G401 (cell line): ENCODE measurements around the gene RBM19. TPM values are rescaled to one million over a fixed set of nuclear protein-coding genes. Genes with fewer than 3 reads are reported as not detected.

Experiments
- DNase-seq: peaks from one replicate; pipeline ENCODE4 v3.0.0-alpha.2; 2015; ENCODE audit warnings: low spot score
- in situ Hi-C: cut with HindIII; loops from 2 replicates; pipeline ENCODE4 v1.10.0; 2016; ENCODE audit warnings: low sequenced_read_pairs, mixed read lengths
- total RNA-seq: library from RNA; depleted of rRNA; stranded (reverse); fragments of >200 nt; shearing (Covaris generic); gene quantifications from 2 replicates; pipeline ENCODE4 v1.2.3, GENCODE V29; 2014

RBM19 gene
- total RNA-seq, 1 experiment from 2014 or later, result 53.9 TPM

DNA sequence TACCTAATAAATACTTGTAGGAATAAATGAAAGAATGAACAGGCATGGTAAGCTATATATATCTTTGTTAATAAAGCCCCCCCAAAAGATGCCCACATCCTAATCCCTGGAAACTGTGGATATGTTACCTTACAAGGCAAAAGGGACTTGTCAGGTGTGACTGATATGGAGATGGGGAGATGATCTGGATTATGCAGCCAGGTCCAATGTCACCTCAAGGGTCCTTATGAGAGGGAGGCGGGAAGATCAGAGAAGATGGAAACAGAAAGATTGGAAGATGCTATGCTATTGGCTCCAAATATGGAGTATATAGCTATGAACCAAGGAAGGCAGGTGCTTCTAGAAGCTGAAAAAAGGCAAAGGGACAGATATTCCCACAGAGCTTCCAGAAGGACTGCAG, 3.4 kb downstream of the RBM19 start:
- in situ Hi-C loops, result no loop called here
- no peak for DNase-seq

DNA sequence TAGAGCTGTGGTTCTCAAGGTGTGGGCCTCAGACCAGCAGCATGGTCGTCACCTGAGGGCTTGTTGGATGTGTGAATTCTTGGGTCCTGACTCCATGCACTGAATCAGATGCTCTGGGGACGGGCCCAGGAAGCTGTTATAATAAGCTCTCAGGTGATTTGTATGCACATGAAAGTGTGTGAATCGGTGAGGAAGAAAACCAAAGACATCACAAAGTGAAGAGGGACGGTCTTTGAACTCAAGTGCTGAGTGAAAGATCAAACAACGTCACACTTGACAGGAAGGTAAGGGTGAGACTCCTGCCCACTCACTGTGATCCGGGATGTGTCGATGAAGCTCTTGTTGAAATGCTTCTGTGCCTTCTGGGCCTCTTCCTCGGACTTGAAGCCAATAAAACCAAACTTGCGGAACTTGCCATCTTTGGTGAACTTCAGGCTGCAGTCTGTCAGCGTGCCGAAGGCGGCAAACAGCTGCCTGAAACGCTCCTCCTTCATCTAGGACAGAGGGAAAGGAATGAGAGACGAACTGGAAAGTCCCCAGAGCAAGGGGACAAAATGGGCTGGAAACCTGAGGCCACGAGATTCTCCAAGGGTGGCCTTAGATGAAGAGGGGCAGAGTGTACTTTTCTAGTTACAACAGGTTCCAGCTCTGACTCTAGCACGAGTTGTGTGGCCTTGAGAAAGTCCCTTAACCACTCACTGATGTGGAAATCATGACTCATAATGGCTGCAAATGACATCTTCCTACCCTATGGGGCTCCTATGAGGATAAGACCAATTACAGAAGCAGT, 4.0 kb downstream of the RBM19 start:
- no peak for DNase-seq
- in situ Hi-C loops, result no loop called here

- in situ Hi-C loops, result no loop called here
- DNase-seq, result no peak
Observed at GRCh38 chr12:113960030-113960429, 6.1 kb downstream of the RBM19 start.

DNA sequence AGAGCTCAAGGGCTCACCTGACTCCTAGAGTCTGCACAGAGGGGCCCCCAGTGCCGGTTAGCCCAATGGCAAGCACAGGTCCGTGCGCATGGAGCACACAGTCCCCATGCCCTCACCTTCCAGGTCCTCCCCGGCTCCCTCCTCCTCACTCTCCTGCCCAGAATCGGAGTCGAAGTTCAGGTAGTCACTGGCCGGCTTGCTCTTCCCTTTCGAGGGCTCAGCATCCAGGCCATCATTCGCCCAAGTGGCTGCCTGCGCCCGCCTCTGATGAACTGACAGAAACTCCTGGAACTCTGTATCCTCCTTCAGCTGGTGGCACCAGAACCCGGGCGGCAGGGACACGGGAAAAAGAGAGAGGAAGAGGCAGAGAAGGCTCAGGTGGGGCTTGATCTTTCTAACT, 7.0 kb downstream of the RBM19 start:
- DNase-seq, result no peak

GRCh38 chr12:113958108-113958507, 8.0 kb downstream of the RBM19 start:
- no peak for DNase-seq
- in situ Hi-C loops, result no loop called here

More for the DNA sequence above, 7.0 kb downstream of the RBM19 start:
- in situ Hi-C loops, result no loop called here

DNA sequence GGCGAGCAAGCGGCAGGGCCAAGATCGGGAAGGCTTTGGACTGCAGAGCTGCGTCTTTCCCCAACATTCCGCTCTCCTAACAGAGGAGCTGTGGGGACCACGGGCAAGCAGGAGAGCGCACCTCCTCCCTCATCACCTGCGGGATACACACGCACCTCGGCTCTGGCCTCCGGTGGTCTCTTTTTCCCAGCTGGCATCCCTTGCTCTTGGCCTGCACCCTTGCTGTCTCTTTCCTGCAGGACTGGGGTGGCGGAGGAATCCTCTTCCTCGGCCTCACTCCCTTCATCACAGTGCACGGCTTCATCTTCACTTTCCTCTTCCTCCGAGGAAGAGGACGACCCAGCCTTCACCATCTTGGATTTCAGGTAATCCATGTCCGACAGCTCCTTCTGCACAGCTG, 8.5 kb downstream of the RBM19 start:
- no peak for DNase-seq
- in situ Hi-C loops, result no loop called here

DNA sequence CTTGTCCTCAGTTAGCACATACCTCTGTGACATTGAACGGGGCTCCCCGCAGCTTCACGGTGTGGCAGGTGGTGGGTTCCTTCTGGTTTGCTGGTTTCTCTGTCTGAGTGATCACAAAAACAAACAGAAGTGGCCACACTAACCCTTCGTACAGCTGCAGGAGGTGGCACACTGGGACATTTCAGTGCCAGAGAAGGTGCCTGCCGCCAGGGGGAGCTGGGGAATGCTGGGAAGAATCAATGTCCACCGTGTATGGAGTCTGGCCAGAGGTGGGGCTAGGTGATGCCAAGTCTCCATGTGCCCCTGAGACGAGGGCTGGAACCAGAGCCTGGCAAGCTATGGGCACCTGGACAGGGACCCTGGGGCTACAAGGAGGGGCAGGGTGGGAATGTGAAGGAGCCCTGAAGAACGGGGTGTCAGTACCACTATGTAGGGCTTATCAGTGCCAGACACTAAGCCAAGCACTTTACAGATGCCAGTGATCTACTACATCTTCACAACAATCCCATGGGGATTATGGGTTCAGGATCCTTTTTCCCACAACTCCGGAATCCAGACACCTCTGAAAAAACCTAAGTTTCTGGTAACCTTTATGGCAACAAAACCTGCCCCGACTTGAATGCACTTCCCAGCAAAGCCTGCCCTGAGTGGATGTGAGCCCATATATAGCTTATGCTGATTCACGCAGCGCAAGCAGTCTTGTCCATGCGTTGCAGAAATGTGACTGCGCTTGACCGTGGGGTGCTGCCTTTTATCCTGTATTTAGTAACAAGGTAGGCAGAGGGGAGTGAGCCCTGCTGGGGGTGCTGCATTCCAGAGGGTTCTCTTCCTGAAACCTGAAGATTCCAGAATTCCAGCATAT, 10.8 kb downstream of the RBM19 start:
- peak; percentile 3 for DNase-seq
- in situ Hi-C loops, result no loop called here

- in situ Hi-C loops, result no loop called here
- no peak for DNase-seq
Observed at GRCh38 chr12:113954547-113954946, 11.6 kb downstream of the RBM19 start.

DNA sequence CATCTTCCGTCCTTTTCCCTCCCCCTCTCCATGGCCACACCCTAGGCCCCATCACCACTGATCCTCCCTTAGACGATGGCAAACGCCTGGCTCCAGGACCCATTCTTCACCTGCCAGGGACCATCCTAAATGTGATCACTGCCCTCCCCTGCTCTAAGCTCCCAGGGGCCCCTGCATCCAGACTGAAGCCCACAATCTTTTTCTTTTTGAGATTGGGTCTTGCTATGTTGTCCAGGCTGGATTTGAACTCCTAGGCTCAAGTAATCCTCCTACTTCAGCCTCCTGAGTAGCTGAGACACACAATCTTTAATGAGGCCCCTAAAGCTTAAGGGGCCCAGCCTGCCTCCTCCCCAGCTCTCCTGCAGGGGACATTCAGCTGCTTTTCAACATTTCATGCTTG, 15.3 kb downstream of the RBM19 start:
- in situ Hi-C loops, result no loop called here
- no peak for DNase-seq

DNA sequence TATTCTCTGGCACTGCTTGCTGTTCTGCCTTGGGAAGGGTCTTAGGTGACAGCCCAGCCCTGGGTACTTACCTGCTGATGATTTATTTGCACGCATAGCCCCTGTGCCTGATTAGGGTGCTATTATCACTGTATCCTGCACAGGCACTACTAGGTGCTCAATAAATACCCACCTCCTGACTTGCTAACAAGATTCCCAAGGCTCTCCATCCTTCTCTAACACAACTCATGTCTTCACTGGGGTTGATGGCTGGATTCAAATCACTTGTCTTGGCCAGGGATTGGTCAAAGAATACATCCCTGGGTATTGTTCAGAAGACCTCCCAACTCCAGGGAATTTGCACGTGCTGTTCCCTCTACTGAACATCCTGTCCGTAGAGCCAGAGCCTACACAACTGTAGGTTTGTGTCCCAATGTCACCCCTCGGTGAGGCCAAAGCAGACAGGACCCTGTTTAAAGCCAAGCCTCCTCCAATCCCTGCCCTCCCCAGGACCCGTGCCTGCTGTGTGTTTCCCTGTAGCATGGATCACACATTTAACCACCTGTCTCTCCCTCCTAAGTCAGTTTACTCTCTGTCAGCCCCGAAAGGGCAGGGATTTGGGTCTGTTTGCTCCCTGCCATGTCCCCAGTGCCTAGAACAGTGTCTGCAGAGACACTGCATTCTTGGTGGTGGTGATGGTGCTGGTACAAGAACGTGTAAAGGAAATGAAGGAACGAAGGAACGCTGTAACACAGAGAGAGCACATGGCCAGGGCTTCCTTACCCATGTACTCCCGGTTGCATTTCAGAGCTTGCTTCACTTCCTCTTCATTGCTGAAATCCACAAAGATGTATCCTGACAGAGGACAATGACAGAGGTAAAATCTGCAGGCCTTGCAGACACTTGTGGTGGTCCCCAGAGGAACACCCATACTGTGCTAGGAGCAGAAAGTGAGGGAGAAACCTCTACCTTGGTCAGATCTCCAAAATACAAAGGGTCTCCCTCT, 16.5 kb downstream of the RBM19 start:
- DNase-seq, result no peak
- in situ Hi-C loops, result no loop called here

DNA sequence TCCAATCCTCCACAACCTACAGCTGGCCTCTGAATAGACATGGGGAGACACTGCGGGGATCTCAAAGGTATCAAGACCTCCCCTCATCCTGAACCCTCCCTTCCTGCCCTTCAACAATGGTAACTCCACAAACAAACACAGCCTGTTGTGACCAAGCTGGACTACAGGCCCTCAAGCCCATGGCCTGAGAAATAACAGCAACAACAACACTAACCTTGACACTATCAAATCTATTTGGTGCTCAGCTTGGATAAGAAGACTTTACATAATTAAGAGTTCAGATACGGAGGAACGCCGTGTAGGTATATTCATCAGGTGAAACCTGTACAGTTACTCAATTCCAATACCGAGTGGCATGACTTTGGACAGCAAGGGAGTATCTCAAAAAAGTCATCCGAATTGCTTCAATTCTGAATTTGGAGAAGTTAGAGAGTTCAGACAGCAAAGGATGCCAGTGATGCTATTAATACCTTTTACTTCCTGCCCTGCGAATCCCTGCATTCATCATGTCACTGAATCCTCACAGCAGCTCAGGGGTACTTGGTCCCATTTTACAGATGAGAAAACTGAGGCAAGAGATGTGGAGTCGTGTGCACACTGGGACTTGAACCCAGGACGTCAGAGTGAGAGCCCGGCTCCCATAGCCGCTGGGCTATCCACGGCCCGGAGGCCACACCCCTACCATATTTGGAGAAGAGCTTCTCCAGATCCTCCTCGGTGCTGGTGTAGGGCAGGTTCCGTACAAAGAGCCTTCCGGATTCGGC, 17.8 kb downstream of the RBM19 start:
- in situ Hi-C loops, result no loop called here
- DNase-seq, result no peak

- DNase-seq, result no peak
- in situ Hi-C loops, result no loop called here
Observed at GRCh38 chr12:113946175-113946574, 19.9 kb downstream of the RBM19 start.

GRCh38 chr12:113945174-113946173, 20.7 kb downstream of the RBM19 start:
- in situ Hi-C loops, result no loop called here
- no peak for DNase-seq

DNA sequence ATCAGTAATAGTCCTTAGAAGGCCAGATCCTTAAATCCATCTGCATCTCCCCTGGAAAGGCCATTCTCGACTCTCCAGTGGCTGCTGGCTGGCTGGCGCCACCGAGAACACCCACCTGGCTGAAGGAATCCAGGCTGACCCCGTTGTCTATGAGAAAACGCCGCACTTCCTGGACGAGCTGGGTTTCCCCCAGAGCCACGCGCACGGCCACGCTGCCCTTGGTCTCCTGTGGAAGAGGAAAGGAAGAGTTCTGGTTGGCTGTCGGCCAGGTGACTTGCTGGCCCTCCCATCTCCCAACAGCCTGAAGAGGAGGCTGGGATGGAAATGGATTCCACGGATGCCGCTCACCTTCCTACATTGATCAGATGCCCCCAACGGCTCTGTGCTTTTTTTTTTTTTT, 23.9 kb downstream of the RBM19 start:
- DNase-seq, result no peak
- in situ Hi-C loops, result no loop called here

- in situ Hi-C loops, result no loop called here
- no peak for DNase-seq
Observed at GRCh38 chr12:113941208-113941486, 25.0 kb downstream of the RBM19 start.

GRCh38 chr12:113940357-113941207, 25.5 kb downstream of the RBM19 start:
- DNase-seq, result no peak
- in situ Hi-C loops, result no loop called here

GRCh38 chr12:113939867-113940266, 26.3 kb downstream of the RBM19 start:
- in situ Hi-C loops, result no loop called here

More at GRCh38 chr12:113939867-113940266, 26.3 kb downstream of the RBM19 start:
- no peak for DNase-seq
